ENCODE data around the gene EML4. TPM values are rescaled to one million over a fixed set of nuclear protein-coding genes. Genes with fewer than 3 reads are reported as not detected.

Gene EML4
- polyA plus RNA-seq, 1 of the 3 experiments (the other 2 are of a cell fraction), result 35.0 TPM

GRCh38 chr2:42141687-42142546 is 27.2 kb upstream of the EML4 start (continued):
- TF ChIP-seq RCOR1 (IDR thresholded peaks at IDR 0.05; ENCODE audit: low read length) (no peak), USF1 (IDR thresholded peaks at IDR 0.05; ENCODE audit: borderline replicate concordance, low read depth) (no peak), RFX5 (IDR thresholded peaks at IDR 0.05; ENCODE audit: low read length) (peak; percentile 56; the same call in 1 of the 2 replicates), GATA2 (CRISPR knock-in tag; IDR thresholded peaks at IDR 0.05) (no peak), ELF1 (IDR thresholded peaks at IDR 0.05) (0 out of 2 replicates have a peak, but pooled peaks have one; percentile 9), RAD21 (IDR thresholded peaks at IDR 0.05; ENCODE audit: low read length) (no peak), SIN3A (IDR thresholded peaks at IDR 0.05; ENCODE audit: borderline replicate concordance, low read depth, low read length) (peak; percentile 53; the same call in 1 of the 2 replicates), MXI1 (IDR thresholded peaks at IDR 0.05; ENCODE audit: low read depth, low read length) (no peak; the same call in 1 of the 2 replicates), FOXM1 (IDR thresholded peaks at IDR 0.05; ENCODE audit: low read depth) (0 out of 2 replicates have a peak, but pooled peaks have one; percentile 23), NFIC (IDR thresholded peaks at IDR 0.05; ENCODE audit: borderline replicate concordance) (peak; percentile 58)

- H3K4me2 ChIP-seq, result peak overlapping the region; percentile 74
- peak; percentile 65 for TF ChIP-seq YY1 (IDR thresholded peaks at IDR 0.05; ENCODE audit: low read depth)
- TF ChIP-seq TAF1 (IDR thresholded peaks at IDR 0.05; ENCODE audit: borderline replicate concordance, low read depth, low read length), result no peak
- peaks cover 31 to 49% of the 10 kb centered on the region in 2 experiments for H3K4me1 ChIP-seq (ENCODE audit: control insufficient read depth in 1 of 2, insufficient read depth in 2 of 2, low read depth in 1 of 2, low read length in 1 of 2)
- no peak for DNase-seq
- H3K9ac ChIP-seq, result peak overlapping the region; percentile 65
- H3F3A ChIP-seq (replicated peaks; ENCODE audit: insufficient read depth), result peaks cover 46% of the 10 kb centered on the region
- no peaks in the 10 kb centered on the region for H3K36me3 ChIP-seq (replicated peaks in 1 of 2; ENCODE audit: control insufficient read depth in 1 of 2, insufficient read depth in 2 of 2, low read length in 1 of 2)
- H3K27me3 ChIP-seq (ENCODE audit: insufficient read depth), result no peaks in the 10 kb centered on the region
- ChIA-PET CTCF (interaction anchor here (1.0 to 2.7 kb wide), 7 partner anchors 21 to 56 kb away, joined by 3 to 12 read pairs (median 5); no protein-coding TSS in a partner anchor), POLR2A (interaction anchor here (2.3 kb wide), 1 partner anchor 10 kb away, joined by 27 read pairs; no protein-coding TSS in a partner anchor)
- H4K20me1 ChIP-seq (ENCODE audit: insufficient read depth), result no peaks in the 10 kb centered on the region
- 80% methylated on average over 9 of the region's 9 CpGs for WGBS (ENCODE audit: low lambda C conversion rate)
- no peaks in the 10 kb centered on the region for H3K9me2 ChIP-seq
- H3K27ac ChIP-seq (ENCODE audit: low read depth in 2 of 2, low read length in 1 of 2), result peak overlapping the region; percentile 86 to 93
- H3K79me2 ChIP-seq (ENCODE audit: insufficient read depth), result no peaks in the 10 kb centered on the region
- H3K4me3 ChIP-seq (ENCODE audit: low read depth in 2 of 2, low read length in 1 of 2), result peak overlapping the region in 1 of 2 experiments; percentile 52; a peak in 1 of 4 replicates
- no peaks in the 10 kb centered on the region for H3K9me3 ChIP-seq
- peak overlapping the region; percentile 77 for H2AFZ ChIP-seq (ENCODE audit: low read depth)
Measured at GRCh38 chr2:42142547-42143184, 26.5 kb upstream of the EML4 start.

Data from SK-N-SH (cell line).